Body of pancreas (tissue), 4 donors: Measurements from ENCODE around the gene PRR19.

Experiments used
- POLR2A ChIP-seq, 3 donors: fragments of 450-650 bp; IDR thresholded peaks; one replicate each; pipeline ENCODE4 v1.6.1; 2016; ENCODE audit warnings: antibody characterized with exemption in 3 of 3, mild to moderate bottlenecking in 2 of 3
- TF ChIP-seq, protein P1 (sequence below), 7 experiments: fragments of 450-650 bp in 4 of 7; fragments of 200-600 bp in 3 of 7; sonication (generic) in 3 of 7; IDR thresholded peaks; one replicate each; pipeline ENCODE4 v1.5.1; 2016 to 2019; ENCODE audit warnings: antibody characterized with exemption in 7 of 7

DNA sequence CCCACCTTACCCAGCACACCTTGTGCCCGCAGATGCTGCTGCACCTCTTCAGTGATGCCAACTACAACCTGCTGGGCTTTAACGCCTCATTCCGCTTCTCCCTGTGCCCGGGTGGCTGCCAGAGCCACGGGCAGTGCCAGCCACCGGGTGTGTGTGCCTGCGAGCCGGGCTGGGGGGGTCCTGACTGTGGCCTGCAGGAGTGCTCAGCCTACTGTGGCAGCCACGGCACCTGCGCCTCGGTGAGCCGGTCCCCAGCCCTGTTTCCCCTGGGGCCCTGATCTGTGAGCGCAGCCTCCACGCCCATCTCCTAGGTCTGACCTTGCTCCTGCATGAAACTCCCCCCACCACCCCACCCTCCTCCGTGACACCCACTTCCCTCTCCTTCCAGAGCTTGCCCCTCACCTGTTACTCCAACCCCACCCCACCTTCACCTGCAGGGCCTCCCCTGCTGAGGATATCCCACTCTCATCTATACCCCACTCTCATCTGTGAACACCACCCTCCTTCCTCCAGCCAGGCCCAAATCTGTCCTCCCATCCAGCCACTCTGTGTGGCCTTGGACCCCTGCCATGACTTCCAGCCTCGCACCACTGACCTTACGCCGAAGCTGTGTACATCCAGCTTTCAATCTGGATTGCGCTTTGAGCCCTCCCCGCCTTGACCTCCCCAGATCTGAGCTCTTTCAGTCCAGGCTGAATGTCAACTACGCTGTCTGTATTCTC is 32.2 kb downstream of the PRR19 start:
- TF ChIP-seq, protein P1, sequence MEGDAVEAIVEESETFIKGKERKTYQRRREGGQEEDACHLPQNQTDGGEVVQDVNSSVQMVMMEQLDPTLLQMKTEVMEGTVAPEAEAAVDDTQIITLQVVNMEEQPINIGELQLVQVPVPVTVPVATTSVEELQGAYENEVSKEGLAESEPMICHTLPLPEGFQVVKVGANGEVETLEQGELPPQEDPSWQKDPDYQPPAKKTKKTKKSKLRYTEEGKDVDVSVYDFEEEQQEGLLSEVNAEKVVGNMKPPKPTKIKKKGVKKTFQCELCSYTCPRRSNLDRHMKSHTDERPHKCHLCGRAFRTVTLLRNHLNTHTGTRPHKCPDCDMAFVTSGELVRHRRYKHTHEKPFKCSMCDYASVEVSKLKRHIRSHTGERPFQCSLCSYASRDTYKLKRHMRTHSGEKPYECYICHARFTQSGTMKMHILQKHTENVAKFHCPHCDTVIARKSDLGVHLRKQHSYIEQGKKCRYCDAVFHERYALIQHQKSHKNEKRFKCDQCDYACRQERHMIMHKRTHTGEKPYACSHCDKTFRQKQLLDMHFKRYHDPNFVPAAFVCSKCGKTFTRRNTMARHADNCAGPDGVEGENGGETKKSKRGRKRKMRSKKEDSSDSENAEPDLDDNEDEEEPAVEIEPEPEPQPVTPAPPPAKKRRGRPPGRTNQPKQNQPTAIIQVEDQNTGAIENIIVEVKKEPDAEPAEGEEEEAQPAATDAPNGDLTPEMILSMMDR (IDR thresholded peaks at IDR 0.05) = no peak
- TF ChIP-seq POLR2A (IDR thresholded peaks at IDR 0.05) = no peak
